ENCODE results near the gene LRRC27.

GRCh38 chr10:132320654-132321469 lies 11.1 kb upstream of the LRRC27 start:
- TF ChIP-seq CTCF (conservative IDR thresholded peaks at IDR 0.05; ENCODE audit: low read length) (no peak), EZH2phosphoT487 (IDR thresholded peaks at IDR 0.05; ENCODE audit: borderline replicate concordance, low read depth, low read length) (no peak)
